HL-60 (cell line): ENCODE measurements around the gene LINGO1.

Source experiments
- GABPA ChIP-seq: IDR thresholded peaks from 2 replicates; pipeline ENCODE4 v1.6.1; 2012; ENCODE audit warnings: low read depth
- TF ChIP-seq, protein P1 (sequence below): IDR thresholded peaks from one replicate; pipeline ENCODE4 v1.5.1; 2011; ENCODE audit warnings: low read length, control low read depth, inconsistent platforms; ENCODE audit not compliant: insufficient read depth
- TF ChIP-seq, protein P2 (sequence below): IDR thresholded peaks from 2 replicates; pipeline ENCODE4 v1.6.1; 2012; ENCODE audit warnings: low read depth; ENCODE audit not compliant: insufficient replicate concordance

DNA sequence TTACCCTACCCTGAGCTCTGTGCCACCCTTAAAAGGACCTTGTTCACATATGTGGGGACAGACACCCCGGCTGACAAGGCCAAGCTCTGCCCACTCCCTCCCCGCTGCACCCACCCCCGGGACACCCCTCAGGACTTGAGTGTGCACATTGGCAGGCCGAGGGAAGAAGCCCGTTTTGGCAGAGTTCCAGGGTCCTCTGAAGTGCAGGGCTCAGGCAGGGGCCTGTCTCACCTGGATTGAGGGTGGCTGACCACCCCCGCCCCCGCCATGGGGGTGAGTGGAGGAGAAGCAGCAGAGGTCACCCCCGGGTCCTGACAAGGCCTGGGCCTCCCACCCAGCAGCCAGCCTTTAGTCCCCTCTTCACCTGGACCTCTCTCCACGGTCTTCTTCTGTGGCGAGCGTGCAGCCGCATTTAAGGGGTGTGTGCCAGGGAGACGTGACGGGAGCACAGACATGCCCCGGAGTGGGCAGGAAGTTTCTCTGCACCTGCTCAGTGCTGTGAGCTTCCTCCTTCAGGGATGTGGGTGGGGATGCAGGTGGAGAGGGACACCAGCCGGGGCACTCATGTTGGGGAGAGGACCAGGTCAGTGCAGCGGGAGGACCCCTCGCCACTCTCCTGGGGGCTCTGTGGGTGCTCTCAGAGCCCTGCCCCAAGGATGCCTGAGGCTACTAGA, 50.7 kb downstream of the LINGO1 start:
- TF ChIP-seq, protein P1, sequence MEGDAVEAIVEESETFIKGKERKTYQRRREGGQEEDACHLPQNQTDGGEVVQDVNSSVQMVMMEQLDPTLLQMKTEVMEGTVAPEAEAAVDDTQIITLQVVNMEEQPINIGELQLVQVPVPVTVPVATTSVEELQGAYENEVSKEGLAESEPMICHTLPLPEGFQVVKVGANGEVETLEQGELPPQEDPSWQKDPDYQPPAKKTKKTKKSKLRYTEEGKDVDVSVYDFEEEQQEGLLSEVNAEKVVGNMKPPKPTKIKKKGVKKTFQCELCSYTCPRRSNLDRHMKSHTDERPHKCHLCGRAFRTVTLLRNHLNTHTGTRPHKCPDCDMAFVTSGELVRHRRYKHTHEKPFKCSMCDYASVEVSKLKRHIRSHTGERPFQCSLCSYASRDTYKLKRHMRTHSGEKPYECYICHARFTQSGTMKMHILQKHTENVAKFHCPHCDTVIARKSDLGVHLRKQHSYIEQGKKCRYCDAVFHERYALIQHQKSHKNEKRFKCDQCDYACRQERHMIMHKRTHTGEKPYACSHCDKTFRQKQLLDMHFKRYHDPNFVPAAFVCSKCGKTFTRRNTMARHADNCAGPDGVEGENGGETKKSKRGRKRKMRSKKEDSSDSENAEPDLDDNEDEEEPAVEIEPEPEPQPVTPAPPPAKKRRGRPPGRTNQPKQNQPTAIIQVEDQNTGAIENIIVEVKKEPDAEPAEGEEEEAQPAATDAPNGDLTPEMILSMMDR, result no peak
- TF ChIP-seq, protein P2, sequence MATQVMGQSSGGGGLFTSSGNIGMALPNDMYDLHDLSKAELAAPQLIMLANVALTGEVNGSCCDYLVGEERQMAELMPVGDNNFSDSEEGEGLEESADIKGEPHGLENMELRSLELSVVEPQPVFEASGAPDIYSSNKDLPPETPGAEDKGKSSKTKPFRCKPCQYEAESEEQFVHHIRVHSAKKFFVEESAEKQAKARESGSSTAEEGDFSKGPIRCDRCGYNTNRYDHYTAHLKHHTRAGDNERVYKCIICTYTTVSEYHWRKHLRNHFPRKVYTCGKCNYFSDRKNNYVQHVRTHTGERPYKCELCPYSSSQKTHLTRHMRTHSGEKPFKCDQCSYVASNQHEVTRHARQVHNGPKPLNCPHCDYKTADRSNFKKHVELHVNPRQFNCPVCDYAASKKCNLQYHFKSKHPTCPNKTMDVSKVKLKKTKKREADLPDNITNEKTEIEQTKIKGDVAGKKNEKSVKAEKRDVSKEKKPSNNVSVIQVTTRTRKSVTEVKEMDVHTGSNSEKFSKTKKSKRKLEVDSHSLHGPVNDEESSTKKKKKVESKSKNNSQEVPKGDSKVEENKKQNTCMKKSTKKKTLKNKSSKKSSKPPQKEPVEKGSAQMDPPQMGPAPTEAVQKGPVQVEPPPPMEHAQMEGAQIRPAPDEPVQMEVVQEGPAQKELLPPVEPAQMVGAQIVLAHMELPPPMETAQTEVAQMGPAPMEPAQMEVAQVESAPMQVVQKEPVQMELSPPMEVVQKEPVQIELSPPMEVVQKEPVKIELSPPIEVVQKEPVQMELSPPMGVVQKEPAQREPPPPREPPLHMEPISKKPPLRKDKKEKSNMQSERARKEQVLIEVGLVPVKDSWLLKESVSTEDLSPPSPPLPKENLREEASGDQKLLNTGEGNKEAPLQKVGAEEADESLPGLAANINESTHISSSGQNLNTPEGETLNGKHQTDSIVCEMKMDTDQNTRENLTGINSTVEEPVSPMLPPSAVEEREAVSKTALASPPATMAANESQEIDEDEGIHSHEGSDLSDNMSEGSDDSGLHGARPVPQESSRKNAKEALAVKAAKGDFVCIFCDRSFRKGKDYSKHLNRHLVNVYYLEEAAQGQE, result no peak
- no peak for TF ChIP-seq GABPA
